ACC112 (cell line): ENCODE results near the gene GDNF.

Experiments
- H2AFZ ChIP-seq: fragments of 200-600 bp; sonication (generic); one replicate; pipeline ENCODE4 v1.6.0; 2017; ENCODE audit warnings: antibody characterized with exemption, low read length; ENCODE audit not compliant: unreplicated experiment
- H3K27ac ChIP-seq: fragments of 200-600 bp; sonication (generic); 2 replicates; pipeline ENCODE4 v1.5.1; 2014; ENCODE audit warnings: low read depth, mild to moderate bottlenecking, antibody characterized with exemption, low read length, moderate library complexity
- H3K27me3 ChIP-seq: fragments of 200-600 bp; sonication (generic); 2 replicates; pipeline ENCODE4 v1.6.1; 2014; ENCODE audit warnings: mild to moderate bottlenecking, antibody characterized with exemption, low read length, moderate library complexity, mixed read lengths; ENCODE audit not compliant: insufficient read depth
- H3K36me3 ChIP-seq: fragments of 200-600 bp; sonication (generic); 2 replicates; pipeline ENCODE4 v1.6.1; 2016; ENCODE audit warnings: mild to moderate bottlenecking, antibody characterized with exemption, low read length, moderate library complexity, mixed read lengths; ENCODE audit not compliant: insufficient read depth
- H3K4me1 ChIP-seq: fragments of 200-600 bp; sonication (generic); one replicate; pipeline ENCODE4 v1.6.1; 2016; ENCODE audit warnings: low read length, mixed read lengths; ENCODE audit not compliant: insufficient read depth, unreplicated experiment, control insufficient read depth
- H3K4me3 ChIP-seq: fragments of 200-600 bp; sonication (generic); 2 replicates; pipeline ENCODE4 v1.5.1; 2014; ENCODE audit warnings: mild to moderate bottlenecking, low read depth, low read length
- H3K79me2 ChIP-seq: fragments of 200-600 bp; sonication (generic); one replicate; pipeline ENCODE4 v1.6.0; 2016; ENCODE audit warnings: low read length; ENCODE audit not compliant: control insufficient read depth, unreplicated experiment, insufficient read depth

The GDNF gene

DNA sequence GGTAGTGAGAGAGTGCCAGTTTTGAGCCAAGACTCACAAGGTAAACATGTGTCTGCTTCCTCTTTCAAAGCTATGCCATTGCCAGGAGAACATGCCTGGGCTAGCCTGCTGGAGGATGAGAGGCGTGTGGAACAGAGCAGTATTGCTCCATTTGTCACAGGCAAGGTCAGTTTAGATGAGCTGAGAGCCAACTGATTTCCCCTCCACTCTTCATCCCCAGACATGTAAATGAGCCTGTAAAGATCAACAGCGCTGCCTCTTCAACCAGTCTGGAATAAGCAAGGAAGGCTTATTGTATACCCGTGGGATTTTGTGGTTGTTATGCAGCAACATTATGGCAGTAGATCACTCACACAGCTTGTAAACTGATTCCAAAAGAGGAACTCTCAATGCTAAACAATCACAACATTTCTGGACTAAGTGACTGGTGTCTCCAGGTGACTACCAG, 8.2 kb upstream of the GDNF start:
- H3K36me3 ChIP-seq, result no peaks in the 10 kb centered on the region
- peak overlapping the region; percentile 24 for H3K27ac ChIP-seq
- peaks cover 11% of the 10 kb centered on the region for H3K4me1 ChIP-seq
- H3K4me3 ChIP-seq, result no peak overlapping the region
- peaks cover 18% of the 10 kb centered on the region for H3K27me3 ChIP-seq
- H3K79me2 ChIP-seq, result no peaks in the 10 kb centered on the region
- no peak overlapping the region for H2AFZ ChIP-seq

DNA sequence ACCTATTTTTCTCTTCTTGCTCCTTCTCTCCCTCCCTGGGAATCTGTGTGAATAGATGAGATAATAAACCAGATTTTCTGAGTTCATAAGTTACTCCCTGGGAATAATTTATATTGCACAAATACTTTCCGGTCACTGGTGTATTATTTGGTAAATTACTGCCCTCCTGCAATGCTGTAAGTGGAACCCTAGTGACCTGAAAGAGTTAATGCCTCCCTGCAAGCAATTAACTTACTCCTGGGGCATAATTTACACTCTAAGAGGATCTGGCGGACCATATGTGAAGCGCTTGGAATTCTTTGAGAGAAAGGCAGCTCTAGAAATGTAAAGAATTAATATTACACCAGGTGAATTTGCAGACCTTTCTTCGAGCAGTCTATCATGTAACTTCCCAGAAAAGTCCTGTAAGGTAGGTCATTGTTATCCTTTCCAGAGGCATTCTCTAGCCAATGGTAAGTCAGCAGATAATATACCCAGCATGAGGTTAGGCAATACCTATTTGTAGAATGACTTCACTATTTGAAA, 7.0 kb upstream of the GDNF start:
- Histone ChIP-seq H3K79me2 (no peaks in the 10 kb centered on the region), H3K4me3 (no peak overlapping the region), H2AFZ (no peak overlapping the region), H3K36me3 (no peaks in the 10 kb centered on the region), H3K27me3 (peaks cover 24% of the 10 kb centered on the region), H3K27ac (no peak overlapping the region), H3K4me1 (peaks cover 11% of the 10 kb centered on the region)

DNA sequence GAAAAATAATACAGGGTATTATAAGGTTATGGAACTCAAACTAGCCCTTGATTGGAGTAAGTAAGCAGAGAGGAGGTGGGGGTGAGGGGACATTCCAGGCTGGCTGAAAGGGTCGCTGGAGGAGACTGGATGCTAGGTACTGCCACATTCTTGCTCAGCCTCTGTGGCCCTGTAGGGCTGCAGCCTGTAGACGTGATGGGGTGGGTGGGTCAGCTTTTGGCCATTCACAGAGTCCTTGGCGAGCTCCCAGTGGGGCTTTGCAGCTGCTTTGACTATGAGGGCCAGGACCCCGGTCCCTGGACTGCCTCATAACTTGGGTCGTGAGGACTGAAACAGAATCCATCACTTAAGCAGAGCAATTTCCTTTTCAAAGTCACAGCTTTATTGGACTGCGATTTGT, 4.2 kb upstream of the GDNF start:
- H3K79me2 ChIP-seq, result no peaks in the 10 kb centered on the region
- peaks cover 47% of the 10 kb centered on the region for H3K27me3 ChIP-seq
- H3K4me1 ChIP-seq, result peaks cover 11% of the 10 kb centered on the region
- no peak overlapping the region for H3K27ac ChIP-seq
- no peaks in the 10 kb centered on the region for H3K36me3 ChIP-seq
- H2AFZ ChIP-seq, result no peak overlapping the region
- H3K4me3 ChIP-seq, result no peak overlapping the region

DNA sequence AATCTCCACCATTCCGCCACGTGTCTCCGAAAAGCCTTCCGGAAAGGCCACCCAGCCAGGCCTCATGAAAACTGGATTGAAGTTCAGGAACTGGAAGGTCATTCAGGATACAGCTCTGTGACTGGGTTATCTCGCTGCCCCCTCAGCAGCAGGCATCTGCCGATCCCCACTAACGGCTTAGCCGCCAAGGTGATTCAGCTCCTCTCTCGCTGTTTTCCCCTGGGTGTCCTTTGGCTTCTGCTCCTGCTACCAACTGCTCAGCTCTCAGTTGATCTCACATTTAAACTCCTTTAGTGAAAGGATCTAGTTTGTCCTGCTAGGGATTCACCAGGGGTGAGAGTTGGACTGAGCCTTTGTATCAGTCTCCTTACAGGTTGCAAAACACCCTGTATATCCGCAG, 2.2 kb upstream of the GDNF start:
- no peaks in the 10 kb centered on the region for H3K79me2 ChIP-seq
- no peak overlapping the region for H3K4me3 ChIP-seq
- H2AFZ ChIP-seq, result no peak overlapping the region
- peaks cover 63% of the 10 kb centered on the region for H3K27me3 ChIP-seq
- H3K36me3 ChIP-seq, result no peaks in the 10 kb centered on the region
- peaks cover 4% of the 10 kb centered on the region for H3K4me1 ChIP-seq
- no peak overlapping the region for H3K27ac ChIP-seq

DNA sequence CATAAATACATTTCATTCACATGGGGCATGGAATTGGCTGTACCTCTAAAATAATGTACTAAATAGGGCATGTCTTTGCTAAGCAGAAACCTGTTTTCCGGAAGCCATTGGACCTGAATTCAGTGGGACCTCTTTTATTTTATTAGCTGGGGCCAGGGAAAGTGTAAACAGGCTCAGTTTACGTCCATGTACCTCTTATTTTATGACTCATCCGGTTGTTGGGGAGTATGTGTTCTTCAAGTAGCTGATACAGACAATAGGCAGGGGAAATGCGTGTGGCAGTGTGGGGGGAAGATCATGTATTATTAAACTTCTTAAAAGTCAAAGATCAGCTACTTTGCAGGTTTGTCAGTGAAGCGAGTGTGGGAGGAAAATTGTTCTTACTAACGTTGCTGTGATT, 1.4 kb upstream of the GDNF start:
- Histone ChIP-seq H3K27me3 (peaks cover 70% of the 10 kb centered on the region), H3K79me2 (no peaks in the 10 kb centered on the region), H3K4me1 (peaks cover 4% of the 10 kb centered on the region), H3K36me3 (no peaks in the 10 kb centered on the region), H3K4me3 (no peak overlapping the region), H3K27ac (no peak overlapping the region), H2AFZ (no peak overlapping the region)

DNA sequence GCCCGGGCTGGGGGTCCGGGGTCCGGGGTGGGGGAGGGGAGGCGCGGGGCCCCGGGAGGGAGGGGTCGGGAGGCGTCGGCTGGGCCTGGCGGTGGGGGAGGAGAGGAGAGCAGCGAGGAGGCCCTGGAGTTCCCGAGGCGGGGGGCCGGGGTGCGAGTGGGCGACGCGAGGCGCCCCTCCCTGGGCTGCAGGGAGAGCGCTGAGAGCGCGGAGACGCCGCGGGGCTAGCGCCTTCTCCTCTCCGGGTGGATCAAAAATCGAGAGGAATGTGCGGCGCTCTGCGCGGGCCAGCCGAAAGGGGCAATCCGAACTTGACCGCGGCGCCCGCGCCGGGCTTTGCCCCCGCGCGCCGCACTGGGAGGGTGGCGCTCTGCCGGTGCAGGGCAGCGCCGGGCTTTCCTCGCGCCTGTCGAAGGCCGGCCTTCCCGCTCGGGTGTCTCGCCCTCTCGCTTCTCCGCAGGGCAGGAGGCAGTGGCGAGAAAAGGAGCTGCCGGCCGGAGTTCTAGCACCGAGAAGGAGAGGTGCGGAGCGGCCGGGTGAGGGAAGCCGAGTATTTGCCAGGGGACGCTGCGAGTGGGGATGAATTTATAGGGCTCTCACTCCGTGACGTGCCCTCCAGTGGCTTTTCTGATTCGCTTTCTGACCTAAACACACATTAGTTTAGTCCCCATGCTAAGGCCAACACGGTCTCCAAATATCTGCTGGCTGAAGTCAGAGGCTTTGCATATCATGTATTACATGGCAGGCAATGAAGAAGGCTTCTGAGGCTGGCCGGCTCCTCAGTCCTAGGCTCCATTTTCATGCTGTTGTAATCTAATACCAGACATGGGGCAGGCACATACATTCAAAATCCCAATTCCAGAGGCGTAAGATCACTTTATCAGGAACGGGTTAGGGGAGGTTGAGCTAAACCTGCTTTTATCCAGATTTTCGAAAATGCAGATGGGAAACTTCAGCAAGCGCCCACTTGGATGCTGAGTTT, 503 bp upstream of the GDNF start:
- no peaks in the 10 kb centered on the region for H3K79me2 ChIP-seq
- H3K36me3 ChIP-seq, result no peaks in the 10 kb centered on the region
- peaks cover 78% of the 10 kb centered on the region for H3K27me3 ChIP-seq
- H3K27ac ChIP-seq, result no peak overlapping the region
- peaks cover 4% of the 10 kb centered on the region for H3K4me1 ChIP-seq
- peak overlapping the region; percentile 22 for H2AFZ ChIP-seq
- H3K4me3 ChIP-seq, result peak overlapping the region; percentile 77

DNA sequence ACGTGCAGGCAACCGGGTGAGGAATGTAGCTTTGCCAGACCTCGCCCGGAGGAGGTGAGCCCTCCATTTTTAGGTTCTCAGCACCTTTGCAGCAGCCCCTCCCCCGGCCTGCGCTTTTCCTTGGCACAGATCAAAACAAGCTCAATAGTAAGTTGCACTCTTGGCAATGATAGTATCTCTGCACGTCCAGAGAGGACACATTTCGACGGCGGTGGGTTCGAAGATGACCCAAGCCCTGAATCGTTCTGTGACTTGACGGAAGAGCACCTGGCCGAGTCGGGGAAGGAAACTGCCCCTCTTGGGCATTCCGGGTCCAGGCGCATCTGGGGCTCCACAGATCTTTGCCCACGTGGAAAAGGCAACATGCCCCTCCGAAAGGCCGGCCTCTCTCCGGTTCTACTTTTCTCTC, 904 bp downstream of the GDNF start:
- peak overlapping the region; percentile 77 for H3K4me3 ChIP-seq
- no peak overlapping the region for H2AFZ ChIP-seq
- H3K27me3 ChIP-seq, result peaks cover 84% of the 10 kb centered on the region

DNA sequence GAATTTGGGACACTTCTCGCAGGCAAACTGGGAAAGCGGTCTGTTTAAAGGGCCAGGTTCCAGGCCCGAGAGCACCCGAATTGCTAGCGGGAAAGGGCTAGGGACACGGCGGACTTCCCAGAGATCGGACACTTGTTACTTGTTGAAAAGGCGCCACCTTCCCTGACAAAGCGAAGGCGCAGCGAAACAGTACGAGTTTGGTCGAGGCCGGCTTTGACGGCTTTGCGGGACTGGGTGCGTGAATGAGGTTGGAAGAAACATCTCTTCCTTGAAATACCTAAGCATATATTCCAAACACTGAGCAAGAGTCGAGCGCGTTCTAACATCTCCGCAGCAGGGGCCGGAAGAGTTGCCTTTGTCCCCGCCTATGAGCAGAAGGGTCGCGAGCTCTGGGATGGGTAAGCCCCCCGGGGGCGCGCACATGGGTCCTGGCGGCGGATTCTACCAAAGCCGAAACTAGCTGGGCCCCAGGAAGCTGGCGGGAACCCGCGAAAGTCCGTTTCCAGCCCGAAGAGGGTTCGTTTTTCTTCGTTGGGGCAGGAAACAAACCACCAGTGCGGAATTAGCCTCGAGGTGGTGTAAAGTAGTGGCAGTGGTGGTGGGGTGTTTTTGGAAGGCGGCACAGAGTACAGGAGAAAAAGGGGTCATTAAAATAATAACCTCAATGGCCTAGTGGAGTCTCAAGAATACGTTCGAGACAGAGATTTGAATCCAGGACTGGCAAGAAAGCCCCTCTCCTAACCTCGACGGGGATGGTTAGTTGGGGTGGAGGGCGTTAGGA, 1.5 kb downstream of the GDNF start:
- peaks cover 4% of the 10 kb centered on the region for H3K4me1 ChIP-seq
- peak overlapping the region; percentile 77 for H3K4me3 ChIP-seq
- H3K36me3 ChIP-seq, result no peaks in the 10 kb centered on the region
- peak overlapping the region; percentile 70 for H2AFZ ChIP-seq
- peaks cover 84% of the 10 kb centered on the region for H3K27me3 ChIP-seq
- no peaks in the 10 kb centered on the region for H3K79me2 ChIP-seq
- no peak overlapping the region for H3K27ac ChIP-seq

More for the DNA sequence above, 904 bp downstream of the GDNF start:
- Histone ChIP-seq H3K4me1 (peaks cover 4% of the 10 kb centered on the region), H3K36me3 (no peaks in the 10 kb centered on the region), H3K27ac (no peak overlapping the region), H3K79me2 (no peaks in the 10 kb centered on the region)

DNA sequence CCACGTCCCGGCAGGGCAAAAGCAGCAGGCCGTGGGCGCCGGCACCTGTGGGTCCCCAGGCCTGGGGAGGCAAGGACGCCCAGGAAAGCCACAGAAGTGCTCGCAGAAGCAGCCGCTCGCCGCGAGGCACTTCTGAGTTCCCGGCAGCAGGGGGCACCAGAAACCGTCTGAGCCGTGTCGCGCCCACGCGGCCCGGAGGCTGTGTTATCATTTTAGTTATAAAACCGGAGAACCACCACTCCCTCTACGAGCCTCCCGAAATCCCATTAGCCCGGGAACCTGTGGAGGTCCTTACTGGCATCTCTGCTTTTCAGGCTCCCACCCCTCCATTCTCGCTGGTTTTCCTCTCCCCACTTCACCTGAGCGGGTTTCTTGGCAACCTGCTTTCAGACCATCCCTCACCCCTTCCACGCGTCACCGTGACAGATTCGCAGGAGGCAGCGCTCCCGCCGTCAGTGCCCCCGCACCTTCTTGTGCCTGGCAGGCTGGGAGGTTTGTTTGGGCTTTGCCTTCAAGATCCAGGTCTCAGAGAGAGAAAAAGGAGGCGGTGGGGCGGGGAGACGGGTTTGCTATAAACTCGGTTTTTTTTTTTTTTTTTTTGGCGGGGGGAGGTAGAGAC, 2.3 kb downstream of the GDNF start:
- H3K27ac ChIP-seq, result no peak overlapping the region
- peaks cover 88% of the 10 kb centered on the region for H3K27me3 ChIP-seq
- H3K79me2 ChIP-seq, result no peaks in the 10 kb centered on the region
- H3K4me1 ChIP-seq, result peaks cover 4% of the 10 kb centered on the region
- H3K36me3 ChIP-seq, result no peaks in the 10 kb centered on the region
- H3K4me3 ChIP-seq, result peak overlapping the region; percentile 77
- peak overlapping the region; percentile 88 for H2AFZ ChIP-seq
